Measurements from ENCODE around the gene MEIS2.

DNA sequence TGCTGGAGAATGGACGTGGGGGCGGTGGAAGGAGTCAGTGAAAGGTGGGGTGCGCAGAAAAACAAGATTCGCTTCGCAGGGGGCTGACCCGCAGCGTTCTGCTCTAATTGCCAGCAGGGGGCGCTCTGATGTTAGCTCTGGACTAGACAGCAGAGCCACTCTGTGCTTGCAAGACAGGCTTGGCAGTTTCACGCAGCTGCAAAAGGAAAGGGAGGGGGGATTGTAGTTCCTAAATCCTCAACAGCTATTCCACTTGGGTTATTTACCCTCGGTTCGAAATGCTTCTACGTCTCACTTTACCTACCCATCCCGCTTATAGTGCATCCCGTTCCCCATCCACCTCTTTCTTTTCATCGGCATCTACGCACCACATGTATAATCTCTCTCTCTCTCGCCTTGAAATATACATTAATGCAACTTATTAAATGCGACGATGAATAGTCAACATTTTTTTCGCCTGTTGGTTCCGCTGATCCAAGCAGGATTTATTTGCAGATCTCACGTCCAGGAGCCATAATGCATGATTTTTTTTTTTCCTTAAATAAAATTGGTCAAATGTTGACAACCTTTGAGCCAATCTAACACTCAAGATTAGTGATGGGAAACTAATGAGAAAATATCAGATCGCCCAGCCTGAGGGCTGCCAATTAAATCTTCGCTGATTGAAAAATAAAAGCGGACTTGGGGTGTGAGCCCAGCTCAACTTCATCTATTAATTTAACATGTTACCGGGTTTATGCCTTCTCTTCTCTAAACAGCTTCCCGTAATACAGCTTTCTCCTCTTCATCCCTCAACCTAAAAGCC lies 216.4 kb downstream of the MEIS2 start:
- TF ChIP-seq, protein P1, sequence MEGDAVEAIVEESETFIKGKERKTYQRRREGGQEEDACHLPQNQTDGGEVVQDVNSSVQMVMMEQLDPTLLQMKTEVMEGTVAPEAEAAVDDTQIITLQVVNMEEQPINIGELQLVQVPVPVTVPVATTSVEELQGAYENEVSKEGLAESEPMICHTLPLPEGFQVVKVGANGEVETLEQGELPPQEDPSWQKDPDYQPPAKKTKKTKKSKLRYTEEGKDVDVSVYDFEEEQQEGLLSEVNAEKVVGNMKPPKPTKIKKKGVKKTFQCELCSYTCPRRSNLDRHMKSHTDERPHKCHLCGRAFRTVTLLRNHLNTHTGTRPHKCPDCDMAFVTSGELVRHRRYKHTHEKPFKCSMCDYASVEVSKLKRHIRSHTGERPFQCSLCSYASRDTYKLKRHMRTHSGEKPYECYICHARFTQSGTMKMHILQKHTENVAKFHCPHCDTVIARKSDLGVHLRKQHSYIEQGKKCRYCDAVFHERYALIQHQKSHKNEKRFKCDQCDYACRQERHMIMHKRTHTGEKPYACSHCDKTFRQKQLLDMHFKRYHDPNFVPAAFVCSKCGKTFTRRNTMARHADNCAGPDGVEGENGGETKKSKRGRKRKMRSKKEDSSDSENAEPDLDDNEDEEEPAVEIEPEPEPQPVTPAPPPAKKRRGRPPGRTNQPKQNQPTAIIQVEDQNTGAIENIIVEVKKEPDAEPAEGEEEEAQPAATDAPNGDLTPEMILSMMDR (IDR thresholded peaks at IDR 0.05): peak; percentile 47 to 81
- TF ChIP-seq EP300 (IDR thresholded peaks at IDR 0.05): no peak
- TF ChIP-seq POLR2A (IDR thresholded peaks at IDR 0.05): no peak

Data from suprapubic skin (tissue), 3 donors.